Stomach (tissue), 4 donors: ENCODE data around the gene GAA.

Source experiments
- EP300 ChIP-seq: sonication (generic); formaldehyde crosslinking; IDR thresholded peaks from one replicate; pipeline ENCODE4 v1.6.1; 2017; ENCODE audit warnings: antibody characterized with exemption
- POLR2A ChIP-seq, 4 donors: fragments of 450-650 bp; IDR thresholded peaks; one replicate each; pipeline ENCODE4 v1.6.1; 2016; ENCODE audit warnings: antibody characterized with exemption in 4 of 4, control low read depth in 2 of 4, mild to moderate bottlenecking in 1 of 4, moderate library complexity in 1 of 4
- TF ChIP-seq, protein P1 (sequence below), 7 experiments: fragments of 450-650 bp in 4 of 7; fragments of 200-600 bp in 3 of 7; sonication (generic) in 3 of 7; IDR thresholded peaks; one replicate each; pipeline ENCODE4 v1.5.1; 2016 to 2019; ENCODE audit warnings: antibody characterized with exemption in 7 of 7, control low read depth in 2 of 7, mild to moderate bottlenecking in 1 of 7

DNA sequence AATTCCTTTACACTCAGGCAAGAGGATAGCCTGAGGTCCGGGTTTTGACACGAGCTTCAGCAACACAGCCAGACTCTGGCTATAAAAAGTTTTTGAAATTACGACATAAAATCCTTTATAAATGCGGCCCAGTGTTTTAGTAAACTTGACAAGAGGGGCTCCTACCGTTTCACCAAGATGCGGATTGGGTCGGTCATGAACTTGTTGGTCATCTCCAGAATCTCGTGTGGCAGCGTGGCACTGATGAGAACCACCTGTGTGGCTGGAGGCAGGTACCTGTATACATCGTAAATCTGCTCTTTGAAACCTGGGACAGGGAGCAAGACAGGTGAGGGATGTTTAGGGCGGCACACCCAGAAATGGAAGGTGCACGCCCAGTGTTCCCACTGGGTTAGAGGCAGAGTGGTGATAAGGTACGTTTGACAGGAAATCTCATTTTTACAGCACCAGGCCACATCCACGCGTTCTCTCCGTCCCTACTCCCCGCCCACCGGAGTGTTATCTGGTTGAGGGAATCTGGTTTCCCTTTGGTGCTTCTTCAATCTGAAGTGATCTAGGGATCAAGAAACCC is 37.6 kb downstream of the GAA start:
- TF ChIP-seq, protein P1, sequence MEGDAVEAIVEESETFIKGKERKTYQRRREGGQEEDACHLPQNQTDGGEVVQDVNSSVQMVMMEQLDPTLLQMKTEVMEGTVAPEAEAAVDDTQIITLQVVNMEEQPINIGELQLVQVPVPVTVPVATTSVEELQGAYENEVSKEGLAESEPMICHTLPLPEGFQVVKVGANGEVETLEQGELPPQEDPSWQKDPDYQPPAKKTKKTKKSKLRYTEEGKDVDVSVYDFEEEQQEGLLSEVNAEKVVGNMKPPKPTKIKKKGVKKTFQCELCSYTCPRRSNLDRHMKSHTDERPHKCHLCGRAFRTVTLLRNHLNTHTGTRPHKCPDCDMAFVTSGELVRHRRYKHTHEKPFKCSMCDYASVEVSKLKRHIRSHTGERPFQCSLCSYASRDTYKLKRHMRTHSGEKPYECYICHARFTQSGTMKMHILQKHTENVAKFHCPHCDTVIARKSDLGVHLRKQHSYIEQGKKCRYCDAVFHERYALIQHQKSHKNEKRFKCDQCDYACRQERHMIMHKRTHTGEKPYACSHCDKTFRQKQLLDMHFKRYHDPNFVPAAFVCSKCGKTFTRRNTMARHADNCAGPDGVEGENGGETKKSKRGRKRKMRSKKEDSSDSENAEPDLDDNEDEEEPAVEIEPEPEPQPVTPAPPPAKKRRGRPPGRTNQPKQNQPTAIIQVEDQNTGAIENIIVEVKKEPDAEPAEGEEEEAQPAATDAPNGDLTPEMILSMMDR (IDR thresholded peaks at IDR 0.05) = no peak
- no peak for TF ChIP-seq POLR2A (IDR thresholded peaks at IDR 0.05)
- no peak for TF ChIP-seq EP300
